Hepatocyte (in vitro differentiated cells): ENCODE measurements around the gene RPN2. TPM values are rescaled to one million over a fixed set of nuclear protein-coding genes. Genes with fewer than 3 reads are reported as not detected.

Source experiments
- DNase-seq: peaks from one replicate; pipeline ENCODE4 v3.0.0-alpha.2; 2016; ENCODE audit warnings: low spot score
- H2AFZ ChIP-seq: fragments of 200-600 bp; sonication (generic); 2 replicates; pipeline ENCODE4 v1.6.0; 2016; ENCODE audit warnings: antibody characterized with exemption, mild to moderate bottlenecking
- H3K27ac ChIP-seq: fragments of 200-600 bp; sonication (generic); 2 replicates; pipeline ENCODE4 v1.5.1; 2016; ENCODE audit warnings: mild to moderate bottlenecking
- H3K27me3 ChIP-seq: fragments of 200-600 bp; sonication (generic); 2 replicates; pipeline ENCODE4 v1.6.1; 2016
- H3K36me3 ChIP-seq: fragments of 200-600 bp; sonication (generic); replicated peaks from 2 replicates; pipeline ENCODE4 v1.5.1; 2016; ENCODE audit warnings: low read depth; ENCODE audit not compliant: insufficient read depth
- H3K4me1 ChIP-seq: fragments of 200-600 bp; sonication (generic); 2 replicates; pipeline ENCODE4 v1.5.1; 2016; ENCODE audit warnings: mild to moderate bottlenecking, moderate library complexity; ENCODE audit not compliant: insufficient read depth
- H3K4me2 ChIP-seq: fragments of 200-600 bp; sonication (generic); 2 replicates; pipeline ENCODE4 v1.6.0; 2016
- H3K4me3 ChIP-seq: fragments of 200-600 bp; sonication (generic); 2 replicates; pipeline ENCODE4 v1.5.1; 2016; ENCODE audit warnings: mild to moderate bottlenecking
- H3K79me2 ChIP-seq: fragments of 200-600 bp; sonication (generic); 2 replicates; pipeline ENCODE4 v1.6.0; 2017; ENCODE audit warnings: mild to moderate bottlenecking
- H3K9me2 ChIP-seq: fragments of 200-600 bp; sonication (generic); replicated peaks from 2 replicates; pipeline ENCODE4 v1.6.0; 2017; ENCODE audit warnings: mild to moderate bottlenecking; ENCODE audit not compliant: insufficient read depth
- H3K9me3 ChIP-seq: fragments of 200-600 bp; sonication (generic); 2 replicates; pipeline ENCODE4 v1.5.1; 2016; ENCODE audit warnings: low read depth, mild to moderate bottlenecking
- H4K20me1 ChIP-seq: fragments of 200-600 bp; sonication (generic); 2 replicates; pipeline ENCODE4 v1.6.0; 2016; ENCODE audit warnings: mild to moderate bottlenecking; ENCODE audit not compliant: insufficient read depth, poor library complexity, severe bottlenecking
- CTCF ChIP-seq: fragments of 200-600 bp; sonication (generic); IDR thresholded peaks from 2 replicates; pipeline ENCODE4 v1.5.1; 2016; ENCODE audit warnings: antibody characterized with exemption, mild to moderate bottlenecking; ENCODE audit not compliant: poor library complexity
- EZH2 ChIP-seq: fragments of 200-600 bp; sonication (generic); IDR thresholded peaks from 2 replicates; pipeline ENCODE4 v1.6.1; 2016; ENCODE audit warnings: antibody characterized with exemption, mild to moderate bottlenecking, borderline replicate concordance
- EZH2phosphoT487 ChIP-seq: fragments of 200-600 bp; sonication (generic); IDR thresholded peaks from one replicate; pipeline ENCODE4 v1.6.1; 2018; ENCODE audit warnings: antibody characterized with exemption, mild to moderate bottlenecking, low read depth, moderate library complexity; ENCODE audit not compliant: unreplicated experiment, severe bottlenecking
- WGBS: methylation state at CpG from one replicate; pipeline ENCODE4 v1.1.6; 2016; ENCODE audit warnings: low lambda C conversion rate; ENCODE audit errors: missing lambda C conversion rate; 5-methylcytosine and 5-hydroxymethylcytosine counted together
- polyA plus RNA-seq: library from polyadenylated mRNA; unstranded; fragments of >200 nt; fragmentation: Nextera tagmentation; extraction: Ambion mirVana; gene quantifications from 2 replicates; pipeline ENCODE4 v1.2.1, GENCODE V29; 2016
- total RNA-seq: library from RNA; depleted of rRNA; stranded (reverse); fragments of >200 nt; gene quantifications from 2 replicates; pipeline ENCODE4 v1.2.3, GENCODE V29; 2014

RPN2 gene
- total and polyA plus RNA-seq, 2 experiments from 2014 or later = 325 to 350 TPM

GRCh38 chr20:37273988-37274387 lies 94.9 kb downstream of the RPN2 start:
- TF ChIP-seq EZH2 = no peak
- no peak for TF ChIP-seq CTCF
- no peak for TF ChIP-seq EZH2phosphoT487
- WGBS = 91% methylated on average over 1 of the region's 1 CpG
- DNase-seq = no peak
- H3K36me3 ChIP-seq = no peaks in the 10 kb centered on the region
- no peaks in the 10 kb centered on the region for H4K20me1 ChIP-seq
- no peak overlapping the region for H3K4me3 ChIP-seq
- H3K79me2 ChIP-seq = no peaks in the 10 kb centered on the region
- no peak overlapping the region for H2AFZ ChIP-seq
- H3K4me2 ChIP-seq = no peak overlapping the region
- no peaks in the 10 kb centered on the region for H3K9me3 ChIP-seq
- H3K27ac ChIP-seq = no peak overlapping the region
- no peaks in the 10 kb centered on the region for H3K9me2 ChIP-seq
- no peaks in the 10 kb centered on the region for H3K27me3 ChIP-seq
- H3K4me1 ChIP-seq = peaks cover 6% of the 10 kb centered on the region

GRCh38 chr20:37274851-37275524 lies 95.9 kb downstream of the RPN2 start:
- Histone ChIP-seq H3K9me2 (no peaks in the 10 kb centered on the region), H3K4me3 (no peak overlapping the region), H3K4me2 (no peak overlapping the region), H3K27me3 (no peaks in the 10 kb centered on the region), H3K36me3 (no peaks in the 10 kb centered on the region), H4K20me1 (no peaks in the 10 kb centered on the region), H3K9me3 (no peaks in the 10 kb centered on the region), H3K79me2 (no peaks in the 10 kb centered on the region), H3K27ac (peak overlapping the region; percentile 31), H2AFZ (peak overlapping the region; percentile 1), H3K4me1 (peaks cover 6% of the 10 kb centered on the region)
- WGBS = 74% methylated on average over 5 of the region's 5 CpGs
- TF ChIP-seq CTCF (no peak), EZH2 (no peak), EZH2phosphoT487 (no peak)
- DNase-seq = no peak

GRCh38 chr20:37276494-37277252 lies 97.5 kb downstream of the RPN2 start:
- DNase-seq = peak; percentile 74
- Histone ChIP-seq H3K27ac (peak overlapping the region; percentile 9), H3K79me2 (no peaks in the 10 kb centered on the region), H3K4me3 (no peak overlapping the region), H3K27me3 (no peaks in the 10 kb centered on the region), H3K4me2 (peak overlapping the region; percentile 9), H3K4me1 (peaks cover 6% of the 10 kb centered on the region), H3K9me3 (no peaks in the 10 kb centered on the region), H3K36me3 (no peaks in the 10 kb centered on the region), H2AFZ (peak overlapping the region; percentile 23), H3K9me2 (no peaks in the 10 kb centered on the region), H4K20me1 (no peaks in the 10 kb centered on the region)
- WGBS = 56% methylated on average over 15 of the region's 15 CpGs
- TF ChIP-seq EZH2phosphoT487 = no peak
- TF ChIP-seq EZH2 = no peak
- TF ChIP-seq CTCF = peak; percentile 59
